ENCODE results near the gene TNFRSF21.
"Not testable (repeated sequence)": the region's sequence is repeated elsewhere in the genome, so short reads cannot be mapped to it uniquely, and the experiment has no call there.

The TNFRSF21 gene

DNA sequence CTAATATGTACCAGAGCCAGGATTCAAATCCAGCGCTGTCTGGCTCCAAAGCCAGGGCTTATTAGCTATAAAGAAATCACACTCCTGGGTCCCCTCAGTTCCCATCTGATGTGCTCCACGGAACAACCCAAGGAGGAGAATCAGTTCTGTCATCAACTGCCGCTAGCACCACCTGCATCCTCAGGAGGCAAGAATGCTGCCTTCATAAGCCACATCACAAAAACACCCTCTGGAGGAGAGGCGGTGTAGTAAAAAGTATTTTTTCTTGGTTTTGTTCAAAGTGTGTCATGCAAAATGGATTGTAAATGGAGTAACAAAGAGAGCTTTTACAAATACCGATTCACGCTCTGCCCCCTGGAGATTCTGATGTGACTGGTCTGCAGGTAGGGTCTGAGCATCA, 57.1 kb downstream of the TNFRSF21 start:
- no peak for DNase-seq (ENCODE audit: low spot score)

DNA sequence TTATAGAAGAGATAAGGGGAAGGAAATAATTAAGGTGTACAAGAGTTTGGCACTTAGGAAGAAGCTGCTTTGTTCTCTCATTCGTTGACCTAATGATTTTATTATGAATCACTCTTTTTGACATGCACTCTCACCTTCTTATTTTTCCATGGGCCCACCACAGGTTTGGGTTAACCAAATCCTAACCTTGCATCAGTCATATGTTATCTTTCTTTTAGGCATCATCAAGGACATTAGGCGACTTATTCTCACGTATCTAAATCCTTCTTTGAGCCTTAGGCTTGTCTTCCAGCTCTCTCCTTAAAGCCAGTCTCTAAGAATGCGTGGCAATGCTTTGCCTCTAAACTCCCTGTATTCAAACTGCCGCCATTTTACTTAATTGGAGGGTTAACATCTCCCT, 58.3 kb downstream of the TNFRSF21 start:
- no peak for DNase-seq (ENCODE audit: low spot score)

GRCh38 chr6:47250302-47250701, 59.4 kb downstream of the TNFRSF21 start:
- DNase-seq (ENCODE audit: low spot score) = no peak

DNA sequence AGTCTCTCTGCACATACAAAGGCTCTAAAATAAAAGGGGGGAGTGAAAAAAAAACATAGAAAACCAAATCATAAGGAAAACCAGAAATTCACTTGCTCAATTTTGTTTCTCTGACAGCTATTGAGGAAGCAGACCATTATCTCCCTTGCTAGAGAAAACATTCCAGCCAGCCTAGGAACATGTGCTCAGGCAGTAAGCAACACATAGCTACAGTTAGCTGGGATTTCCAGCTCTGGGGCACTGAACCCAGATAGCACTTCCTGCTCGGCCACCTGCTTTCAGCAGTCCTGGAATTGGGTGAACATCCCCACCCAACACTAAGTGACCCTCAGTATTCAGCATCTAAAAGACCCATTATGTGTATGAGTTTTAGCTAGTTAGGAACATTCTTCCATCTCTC, 61.3 kb downstream of the TNFRSF21 start:
- DNase-seq (ENCODE audit: low spot score) = no peak

DNA sequence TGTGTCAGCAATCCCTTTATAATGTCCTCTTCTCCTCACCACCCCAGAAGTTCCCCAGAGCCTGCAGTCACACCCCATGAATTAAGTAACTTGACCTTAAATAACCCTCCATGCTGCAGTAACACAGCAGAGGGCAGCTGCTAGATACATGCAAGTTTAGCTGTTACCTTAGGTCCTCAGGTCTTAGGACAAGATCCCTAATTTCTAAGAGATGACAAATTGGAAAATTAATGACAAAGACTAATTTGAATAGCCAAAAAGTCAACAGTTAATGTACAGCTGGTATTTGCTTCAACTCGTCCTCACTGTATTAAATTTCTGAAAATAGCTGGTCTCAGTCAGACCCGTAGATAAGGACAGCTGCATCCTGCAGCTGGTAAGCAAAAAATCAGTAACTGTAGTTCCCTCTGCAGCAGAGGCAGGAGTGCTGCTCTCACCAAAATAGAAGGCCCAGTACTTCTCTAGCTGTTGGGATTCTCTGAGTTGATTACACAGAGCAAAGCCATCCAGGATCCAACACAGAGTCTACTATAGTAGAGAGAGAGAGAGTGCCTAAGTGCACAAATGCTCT, 62.4 kb downstream of the TNFRSF21 start:
- no peak for DNase-seq (ENCODE audit: low spot score)

- DNase-seq (ENCODE audit: low spot score) = no peak
Measured at GRCh38 chr6:47246551-47246950, 63.2 kb downstream of the TNFRSF21 start.

DNA sequence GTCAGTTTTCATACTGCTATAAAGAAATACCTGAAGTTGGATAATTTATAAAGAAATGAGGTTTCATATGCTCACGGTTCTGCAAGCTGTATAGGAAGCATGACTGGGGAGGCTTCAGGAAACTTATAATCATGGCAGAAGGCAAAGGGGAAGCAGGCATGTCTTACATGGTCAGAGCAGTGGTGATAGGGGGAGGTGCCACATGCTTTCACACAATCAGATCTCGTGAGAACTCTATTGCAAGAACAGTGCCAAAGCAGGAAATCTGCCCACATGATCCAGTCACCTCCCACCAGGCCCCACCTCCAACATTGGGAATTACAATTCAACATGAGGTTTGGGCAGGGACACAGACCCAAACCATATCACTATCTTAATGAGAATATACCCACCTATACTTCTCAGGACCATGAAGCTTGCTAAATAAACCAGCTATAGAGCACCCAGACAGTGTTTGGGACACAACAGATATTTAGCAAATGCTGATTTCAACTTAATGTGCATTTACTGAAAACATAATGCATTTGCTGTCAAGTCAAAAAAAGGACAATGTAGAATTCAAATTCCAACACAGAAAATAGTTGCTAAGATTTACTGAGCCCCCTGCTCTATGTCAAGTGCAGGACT, 63.8 kb downstream of the TNFRSF21 start:
- no peak for DNase-seq (ENCODE audit: low spot score)

DNA sequence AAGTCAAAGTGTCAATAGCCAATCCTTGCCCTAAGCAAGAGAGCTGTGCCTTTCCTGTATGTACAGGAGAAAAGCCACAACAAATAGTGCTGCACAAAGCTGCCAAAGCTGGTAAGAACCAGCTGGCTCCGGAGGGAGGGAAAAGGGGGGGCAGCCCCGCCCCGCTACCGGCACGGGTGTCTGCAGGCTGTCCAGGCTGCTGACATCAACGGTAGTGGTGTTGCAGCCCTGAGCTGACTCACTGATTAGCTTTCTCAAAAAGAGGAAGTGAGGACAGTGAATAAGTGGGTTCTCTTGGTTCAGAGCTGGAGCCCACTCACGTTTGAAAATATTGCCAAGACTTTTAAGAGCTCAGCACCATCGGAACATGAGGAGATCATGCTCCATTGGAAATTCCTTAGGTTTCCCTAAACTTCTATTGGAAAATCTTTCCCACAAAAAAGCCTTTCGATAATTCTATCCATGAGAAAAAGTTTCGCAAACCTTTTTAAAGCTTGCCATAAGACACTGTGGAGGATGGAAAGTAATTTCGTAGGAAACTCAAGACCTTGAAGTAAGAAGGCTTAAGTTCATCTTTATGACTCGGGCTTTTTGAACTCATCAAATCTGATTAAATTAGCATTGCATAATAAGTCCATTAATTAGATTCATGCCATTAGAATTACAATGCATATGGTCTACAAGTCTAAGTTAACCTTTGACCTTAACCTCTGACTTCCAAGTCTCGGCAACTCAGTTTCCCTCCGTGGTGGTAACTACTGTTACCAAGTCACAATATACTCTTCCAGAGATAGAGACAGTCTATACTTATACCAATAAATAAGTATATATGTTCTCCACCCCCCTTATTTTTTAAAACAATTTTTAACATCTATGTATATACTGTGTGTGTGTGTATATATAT, 67.0 kb downstream of the TNFRSF21 start:
- peak; percentile 22 for DNase-seq (ENCODE audit: low spot score)

GRCh38 chr6:47241742-47242482, 67.8 kb downstream of the TNFRSF21 start:
- no peak for DNase-seq (ENCODE audit: low spot score)

- DNase-seq (ENCODE audit: low spot score) = no peak
Measured at GRCh38 chr6:47240277-47240890, 69.3 kb downstream of the TNFRSF21 start.

GRCh38 chr6:47239546-47239945, 70.2 kb downstream of the TNFRSF21 start:
- DNase-seq (ENCODE audit: low spot score) = no peak

DNA sequence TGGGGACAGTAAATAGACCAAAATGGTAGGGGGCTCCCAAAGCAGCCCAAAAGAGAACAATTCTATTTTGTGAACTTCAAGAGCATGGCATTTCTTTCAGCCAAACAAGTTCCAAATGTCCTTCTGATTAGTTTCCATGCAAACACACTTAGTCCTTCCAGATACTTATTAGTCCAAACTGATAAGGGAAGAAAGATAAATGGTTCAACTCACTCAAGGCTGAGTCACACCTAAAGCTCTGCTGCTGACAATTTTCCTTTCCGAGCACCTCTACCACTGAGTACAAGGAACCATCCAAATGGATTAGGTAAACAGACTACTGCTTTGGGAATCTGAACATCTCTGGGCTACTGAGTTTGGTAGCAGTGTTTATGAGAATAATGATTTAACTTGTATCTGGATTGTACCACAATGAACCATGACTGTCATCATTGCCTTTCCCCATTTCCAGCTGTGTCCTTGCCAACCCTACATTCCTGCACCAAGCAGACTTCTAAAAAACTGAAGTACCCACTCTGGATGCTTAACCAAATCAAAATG, 71.2 kb downstream of the TNFRSF21 start:
- DNase-seq (ENCODE audit: low spot score) = no peak

DNA sequence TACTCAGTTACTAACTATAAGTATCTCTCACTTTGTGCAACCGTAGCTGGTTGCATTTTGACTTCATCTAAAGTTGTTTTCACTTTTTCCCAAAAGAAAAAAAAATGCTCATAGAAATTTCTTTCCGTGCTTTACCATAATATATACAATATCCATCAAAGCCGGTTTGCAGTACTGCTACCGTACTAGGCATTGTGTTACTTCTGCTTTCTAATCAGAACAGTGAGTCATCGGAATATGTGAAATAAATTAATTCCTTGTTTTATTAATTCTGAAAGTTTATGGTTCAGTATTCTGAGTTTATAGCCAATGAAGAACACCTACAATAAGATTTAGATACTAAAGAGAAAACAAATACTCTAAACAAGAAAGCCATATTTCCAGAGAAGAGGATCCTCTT, 72.5 kb downstream of the TNFRSF21 start:
- no peak for DNase-seq (ENCODE audit: low spot score)

- DNase-seq (ENCODE audit: low spot score) = no peak
Measured at GRCh38 chr6:47235964-47236760, 73.5 kb downstream of the TNFRSF21 start.

- no peak for DNase-seq (ENCODE audit: low spot score)
Measured at GRCh38 chr6:47235421-47235820, 74.3 kb downstream of the TNFRSF21 start.

- DNase-seq (ENCODE audit: low spot score) = no peak
Measured at GRCh38 chr6:47234266-47234933, 75.3 kb downstream of the TNFRSF21 start.

DNA sequence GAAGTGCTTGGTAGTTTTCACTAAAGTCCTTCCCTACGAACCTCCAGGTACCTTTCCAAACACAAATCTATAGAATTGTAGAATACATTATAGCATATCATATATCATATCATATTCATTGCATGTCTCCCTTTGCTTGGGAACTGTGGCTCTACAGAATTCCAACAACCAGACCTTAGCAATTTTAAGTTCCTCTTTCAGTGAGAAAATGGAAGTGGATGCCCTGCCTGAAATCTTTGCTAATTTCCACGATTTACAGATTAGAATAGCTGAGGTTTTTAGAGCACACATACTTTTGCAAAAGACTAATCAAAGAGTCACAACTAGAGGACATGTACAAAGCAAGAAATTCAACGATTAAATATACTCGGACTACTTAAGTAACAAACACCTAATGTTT, 78.6 kb downstream of the TNFRSF21 start:
- DNase-seq (ENCODE audit: low spot score) = no peak

GRCh38 chr6:47230579-47230978, 79.1 kb downstream of the TNFRSF21 start:
- no peak for DNase-seq (ENCODE audit: low spot score)

DNA sequence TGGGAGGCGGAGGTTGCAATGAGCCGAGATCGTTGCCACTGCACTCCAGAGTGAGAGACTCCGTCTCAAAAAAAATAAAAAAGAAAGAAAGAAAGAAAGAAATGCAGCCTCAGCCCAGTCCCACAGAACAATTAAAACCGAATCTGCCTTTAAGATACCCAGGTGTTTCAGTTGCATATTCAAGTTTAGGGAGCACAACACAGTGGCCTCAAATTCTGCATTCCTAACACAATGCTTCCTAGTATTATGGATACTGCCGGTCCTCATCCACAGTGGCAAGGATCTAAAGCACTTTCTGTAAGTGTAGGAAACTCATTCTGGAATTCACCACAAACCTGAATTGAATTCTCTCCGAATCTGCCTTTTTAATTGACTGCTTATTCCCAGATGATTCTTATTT, 80.5 kb downstream of the TNFRSF21 start:
- no peak for DNase-seq (ENCODE audit: low spot score)

- DNase-seq (ENCODE audit: low spot score) = not testable (repeated sequence)
Measured at GRCh38 chr6:47228093-47228492, 81.6 kb downstream of the TNFRSF21 start.

Measured in hepatic stellate cell (primary cell).